ENCODE results near the gene LITAFD.
"Not testable (repeated sequence)": the region's sequence is repeated elsewhere in the genome, so short reads cannot be mapped to it uniquely, and the experiment has no call there.

The LITAFD gene

DNA sequence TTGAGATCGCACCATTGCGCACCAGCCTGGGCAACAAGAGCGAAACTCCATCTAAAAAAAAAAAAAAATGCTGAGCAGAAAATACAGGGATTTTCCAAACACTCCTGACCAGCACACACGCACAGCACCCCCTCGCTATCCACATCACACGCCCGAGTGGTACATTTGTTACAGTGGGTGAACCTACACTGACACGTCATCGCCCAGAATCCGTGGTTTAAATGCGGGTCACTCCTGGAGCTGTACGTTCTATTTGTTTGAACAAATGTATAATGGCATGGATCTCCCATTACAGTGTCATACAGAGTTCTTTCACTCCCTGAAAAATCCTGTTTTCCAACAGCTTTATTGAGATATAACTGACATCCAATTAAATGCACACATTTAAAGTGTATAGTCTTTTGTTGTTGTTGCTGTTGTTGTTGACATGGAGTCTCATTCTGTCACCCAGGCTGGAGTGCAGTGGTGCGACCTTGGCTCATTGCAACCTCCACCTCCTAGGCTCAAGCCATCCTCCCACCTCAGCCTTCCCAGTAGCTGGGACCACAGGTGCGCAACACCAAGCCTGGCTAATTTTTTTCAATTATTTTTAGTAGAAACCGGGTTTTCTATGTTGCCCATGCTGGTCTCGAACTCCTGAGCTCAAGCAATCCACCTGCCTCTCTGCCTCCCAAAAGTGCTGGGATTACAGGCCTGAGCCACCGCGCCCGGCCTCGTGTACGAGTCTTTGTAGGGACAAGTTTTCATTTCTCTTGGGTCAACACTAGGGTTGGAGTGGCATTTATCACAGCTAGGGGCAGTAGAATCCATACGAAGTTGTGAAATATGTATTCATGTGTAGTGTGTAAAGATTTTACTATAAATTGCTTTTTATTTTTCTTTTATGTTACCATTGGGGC is 8.9 kb upstream of the LITAFD start:
- DNase-seq (ENCODE audit: low read depth in 2 of 2), result no peak

DNA sequence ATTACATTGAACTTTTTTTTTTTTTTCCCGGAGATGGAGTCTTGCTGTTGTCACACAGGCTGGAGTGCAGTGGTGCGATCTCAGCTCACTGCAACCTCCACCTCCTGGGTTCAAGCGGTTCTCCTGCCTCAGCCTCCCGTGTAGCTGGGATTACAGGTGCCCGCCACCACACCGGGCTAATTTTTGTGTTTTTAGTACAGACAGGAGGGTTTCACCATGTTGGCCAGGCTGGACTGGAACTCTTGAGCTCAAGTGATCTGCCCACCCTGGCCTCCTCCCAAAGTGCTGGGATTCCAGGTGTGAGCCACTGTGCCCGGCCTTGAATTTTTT is 8.3 kb upstream of the LITAFD start:
- not testable (repeated sequence) for DNase-seq (ENCODE audit: low read depth in 2 of 2)

DNA sequence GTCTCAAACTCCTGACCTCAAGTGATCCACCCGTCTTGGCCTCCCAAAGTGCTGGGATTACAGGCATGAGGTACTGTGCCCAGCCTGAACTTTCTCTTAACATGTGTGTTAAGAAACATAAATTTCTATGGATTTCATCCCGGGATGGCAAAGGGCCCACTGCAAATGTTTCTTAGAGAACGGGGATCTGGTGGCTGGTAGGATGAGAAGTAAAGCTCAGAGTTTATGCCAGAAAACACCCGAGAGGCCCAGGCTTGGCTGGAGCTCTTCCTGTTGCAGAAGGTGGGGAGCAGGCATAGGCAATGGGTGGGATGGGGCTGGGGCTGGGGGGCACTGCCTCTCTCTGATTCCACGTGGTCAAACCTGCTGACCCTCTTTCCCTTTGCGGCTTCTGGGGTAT is 7.8 kb upstream of the LITAFD start:
- no peak for DNase-seq (ENCODE audit: low read depth in 2 of 2)

DNA sequence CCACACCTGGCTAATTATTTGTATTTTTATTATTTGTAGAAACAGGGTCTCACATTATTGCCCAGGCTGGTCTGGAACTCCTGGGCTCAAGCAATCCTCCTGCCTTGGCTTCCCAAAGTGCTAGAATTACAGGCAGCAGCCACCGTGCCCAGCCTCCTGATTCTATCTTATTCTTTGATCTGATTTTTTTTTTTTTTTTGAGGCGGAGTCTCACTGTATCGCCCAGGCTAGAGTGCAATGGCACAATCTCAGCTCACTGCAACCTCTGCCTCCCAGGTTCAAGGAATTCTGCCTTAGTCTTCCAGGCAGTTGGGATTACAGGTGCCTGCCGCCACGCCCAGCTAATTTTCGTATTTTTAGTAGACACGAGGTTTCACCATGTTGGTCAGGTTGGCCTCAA is 6.8 kb upstream of the LITAFD start:
- not testable (repeated sequence) for DNase-seq (ENCODE audit: low read depth in 2 of 2)

DNA sequence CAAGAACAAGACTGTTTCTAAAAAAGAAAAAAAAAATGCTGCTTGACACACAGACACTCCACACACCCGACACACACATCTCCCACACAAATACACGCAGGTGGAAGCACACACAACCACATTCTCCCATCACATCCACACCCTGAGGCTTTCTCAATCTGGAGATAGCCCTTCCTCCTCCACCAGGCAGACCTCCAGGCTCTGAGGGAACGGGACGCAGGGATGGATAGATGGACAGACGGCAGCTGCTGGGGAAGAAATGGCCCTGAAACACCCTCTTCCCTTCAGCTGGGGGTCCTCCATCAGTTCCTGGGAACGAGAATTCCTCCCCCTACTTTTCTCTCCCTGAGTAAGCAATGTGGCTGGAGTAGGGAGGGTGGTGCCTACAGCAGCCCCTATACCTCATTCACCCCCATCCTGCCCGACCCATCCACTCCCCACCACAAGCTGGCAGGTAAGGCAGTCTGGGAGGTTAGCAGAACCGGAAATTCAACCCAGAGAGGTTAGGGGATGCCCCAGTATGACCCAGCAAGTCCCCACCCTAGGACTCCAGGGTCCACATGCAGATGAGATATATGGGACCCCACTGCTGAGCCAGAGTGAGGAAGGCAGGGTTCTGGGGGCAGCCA is 4.1 kb upstream of the LITAFD start:
- no peak for DNase-seq (ENCODE audit: low read depth in 2 of 2)

DNA sequence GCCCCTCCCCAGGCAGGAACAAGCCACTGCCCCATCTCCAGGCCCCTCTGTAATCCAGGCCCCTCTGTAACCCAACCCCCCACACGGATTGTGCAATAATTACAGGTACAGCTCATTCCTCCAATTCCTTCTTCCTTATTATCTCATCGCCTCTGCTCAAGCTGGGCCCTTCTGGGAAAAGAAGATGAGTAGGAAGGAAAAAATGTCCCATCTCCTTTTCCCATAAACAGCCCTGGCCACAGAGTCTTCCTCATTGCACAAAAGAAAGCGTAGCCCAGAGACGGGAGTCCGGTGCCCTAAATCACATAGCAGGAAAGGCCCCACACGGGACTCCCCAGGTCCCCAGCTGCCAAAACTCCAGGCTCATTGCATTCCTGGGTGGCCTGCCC is 3.6 kb upstream of the LITAFD start:
- no peak for DNase-seq (ENCODE audit: low read depth in 2 of 2)

DNA sequence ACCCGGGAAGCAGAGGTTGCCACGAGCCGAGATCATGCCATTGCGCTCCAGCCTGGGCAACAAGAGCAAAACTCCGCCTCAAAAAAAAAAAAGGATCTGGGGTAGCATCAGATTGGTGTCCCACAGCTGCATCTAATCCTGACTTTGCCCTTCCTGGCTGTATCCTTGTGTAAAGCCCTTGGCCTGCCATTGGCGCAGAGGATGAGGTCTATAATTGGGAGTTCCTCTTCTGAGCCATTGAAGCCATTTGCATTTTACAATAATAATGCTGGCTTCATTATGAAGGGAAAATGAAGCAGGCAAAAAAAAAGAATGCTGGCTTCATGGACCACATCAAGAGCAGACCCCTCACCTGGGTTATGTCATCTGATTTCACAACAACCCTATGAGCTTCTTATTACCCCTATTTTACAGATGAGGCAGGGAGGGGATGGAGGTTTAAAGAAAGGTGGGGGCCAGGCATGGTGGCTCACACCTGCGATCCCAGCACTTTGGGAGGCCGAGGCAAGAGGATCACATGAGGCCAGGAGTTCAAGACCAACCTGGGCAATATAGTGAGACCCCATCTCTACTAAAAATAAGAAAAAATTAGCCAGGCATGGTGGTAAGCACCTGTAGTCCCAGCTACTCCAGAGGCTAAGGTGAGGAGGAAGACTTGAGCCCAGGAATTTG is 1.2 kb upstream of the LITAFD start:
- no peak for DNase-seq (ENCODE audit: low read depth in 2 of 2)

DNA sequence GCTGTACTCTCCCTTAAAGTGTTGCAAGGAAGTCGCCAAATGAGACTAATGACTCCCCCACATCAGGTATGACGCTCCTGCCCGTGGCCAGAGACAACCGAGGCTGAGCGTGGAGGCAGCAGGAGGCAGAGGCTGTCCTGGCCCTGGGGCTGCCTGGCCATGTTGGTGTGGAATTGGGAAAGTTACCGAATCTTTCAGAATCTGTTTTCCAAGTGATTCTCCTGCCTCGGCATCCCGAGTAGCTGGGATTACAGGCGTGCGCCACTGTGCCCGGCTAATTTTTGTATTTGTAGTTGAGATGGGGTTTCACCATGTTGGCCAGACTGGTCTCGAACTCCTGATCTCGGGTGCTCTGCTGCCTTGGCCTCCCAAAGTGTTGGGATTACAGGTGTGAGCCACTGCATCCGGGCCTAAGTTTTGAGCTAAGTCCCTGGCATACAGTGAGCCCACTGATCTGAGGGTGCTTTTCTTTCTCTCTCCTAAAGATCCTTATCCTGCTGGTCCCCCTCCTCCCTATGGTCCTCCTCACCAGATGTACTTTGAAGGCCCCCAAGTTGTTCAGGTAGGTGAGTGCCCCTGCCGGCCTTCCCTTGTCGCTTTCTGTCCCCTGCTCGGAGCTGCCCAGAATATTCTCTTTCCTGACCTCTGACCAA is 700 bp downstream of the LITAFD start:
- no peak for DNase-seq (ENCODE audit: low read depth in 2 of 2)

DNA sequence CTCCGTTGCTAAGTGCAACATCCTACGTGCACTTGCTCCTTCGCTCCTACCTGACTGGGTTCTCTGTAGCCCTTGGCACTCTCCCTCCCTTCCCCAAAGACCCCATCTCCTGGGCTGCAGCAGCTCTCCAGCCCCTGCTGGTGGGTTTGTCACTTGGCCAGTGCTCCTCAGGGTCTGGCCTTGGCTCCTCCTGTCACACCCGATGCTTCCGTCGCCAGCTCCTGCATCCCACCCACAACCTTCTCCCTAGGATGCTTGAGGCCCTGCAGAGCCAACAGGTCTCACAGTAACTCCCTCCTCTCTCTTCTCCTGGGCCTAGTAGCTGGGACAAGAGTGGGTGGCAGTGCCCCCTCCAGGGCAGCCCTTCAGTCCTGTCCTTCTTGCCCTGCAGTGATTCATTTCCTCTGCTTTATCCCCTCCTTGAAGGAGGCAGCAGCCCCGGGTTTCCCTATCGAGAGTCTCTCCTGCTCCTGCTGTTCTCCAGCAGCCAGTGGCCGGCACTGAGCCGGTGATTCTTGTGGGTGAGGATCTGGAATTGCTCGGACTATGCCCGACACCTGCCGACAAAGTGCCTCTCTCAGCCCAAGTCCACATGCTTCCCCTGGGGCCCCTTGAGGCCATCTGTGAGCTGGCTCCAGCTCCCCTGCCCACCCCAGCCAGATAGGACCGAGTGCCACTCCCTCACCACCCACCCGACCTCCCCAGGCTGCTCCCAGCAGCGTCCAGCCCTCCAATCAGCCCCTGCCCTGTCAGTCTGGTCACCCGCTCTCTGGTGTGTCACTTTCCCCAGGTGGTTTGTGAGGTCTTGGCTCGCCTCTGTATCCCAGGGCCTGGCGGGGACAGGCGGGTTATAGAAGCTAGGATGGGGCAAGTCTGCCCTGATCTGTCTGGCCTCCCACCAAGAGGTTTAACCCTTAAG is 3.8 kb downstream of the LITAFD start:
- no peak for DNase-seq (ENCODE audit: low read depth in 2 of 2)

DNA sequence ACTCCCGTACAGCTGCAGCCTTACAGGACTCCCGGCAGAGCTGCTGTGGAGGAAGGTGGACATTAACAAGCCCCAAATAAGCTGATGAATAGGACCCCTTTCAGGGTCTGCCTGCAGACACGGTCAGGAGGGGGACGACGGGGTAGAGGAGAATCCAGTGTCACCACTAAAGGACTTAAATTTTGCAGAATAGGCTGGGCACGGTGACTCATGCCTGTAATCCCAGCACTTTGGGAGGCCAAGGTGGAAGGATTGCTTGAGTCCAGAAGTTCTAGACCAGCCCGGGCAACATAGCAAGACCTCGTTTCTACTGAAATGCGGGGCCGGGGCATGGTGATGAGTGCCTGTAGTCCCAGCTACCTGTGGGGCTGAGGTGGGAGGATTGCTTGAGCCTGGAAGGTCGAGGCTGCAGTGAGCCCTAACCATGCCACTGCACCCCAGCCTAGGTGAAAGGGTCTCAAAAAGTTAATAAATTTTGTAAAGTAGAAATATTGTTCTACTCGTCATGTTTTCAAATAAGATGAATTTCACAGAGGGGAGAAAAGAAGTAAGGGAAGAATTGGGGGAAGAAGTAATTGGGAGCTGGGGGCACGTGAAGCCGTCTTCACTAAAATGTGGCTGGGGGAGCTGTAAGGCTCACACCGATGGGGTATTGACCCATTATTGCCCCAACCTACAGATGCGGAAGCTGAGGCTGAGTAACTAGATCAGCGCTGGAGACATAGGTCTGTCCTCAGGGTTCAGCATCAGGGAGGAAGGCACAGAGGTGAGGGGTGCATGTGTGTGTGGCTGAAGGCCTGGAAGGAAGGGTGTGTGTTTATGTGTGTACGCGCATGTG is 4.7 kb downstream of the LITAFD start:
- no peak for DNase-seq (ENCODE audit: low read depth in 2 of 2)

DNA sequence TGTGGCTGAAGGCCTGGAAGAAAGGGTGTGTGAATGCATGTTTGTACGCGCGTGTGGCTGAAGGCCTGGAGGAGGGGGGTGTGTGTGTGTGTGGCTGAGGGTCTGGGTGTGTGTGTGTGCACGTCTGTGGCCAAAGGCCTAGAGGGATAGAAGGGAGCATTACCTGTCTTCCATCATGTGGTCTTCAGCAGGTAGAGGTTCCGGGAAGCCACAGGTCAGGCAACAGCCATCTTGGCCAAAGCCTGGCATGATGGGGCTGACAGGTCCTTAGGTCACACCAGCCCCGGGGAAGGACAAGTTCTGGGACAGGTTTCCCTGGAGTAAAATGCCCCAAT is 5.2 kb downstream of the LITAFD start:
- no peak for DNase-seq (ENCODE audit: low read depth in 2 of 2)

DNA sequence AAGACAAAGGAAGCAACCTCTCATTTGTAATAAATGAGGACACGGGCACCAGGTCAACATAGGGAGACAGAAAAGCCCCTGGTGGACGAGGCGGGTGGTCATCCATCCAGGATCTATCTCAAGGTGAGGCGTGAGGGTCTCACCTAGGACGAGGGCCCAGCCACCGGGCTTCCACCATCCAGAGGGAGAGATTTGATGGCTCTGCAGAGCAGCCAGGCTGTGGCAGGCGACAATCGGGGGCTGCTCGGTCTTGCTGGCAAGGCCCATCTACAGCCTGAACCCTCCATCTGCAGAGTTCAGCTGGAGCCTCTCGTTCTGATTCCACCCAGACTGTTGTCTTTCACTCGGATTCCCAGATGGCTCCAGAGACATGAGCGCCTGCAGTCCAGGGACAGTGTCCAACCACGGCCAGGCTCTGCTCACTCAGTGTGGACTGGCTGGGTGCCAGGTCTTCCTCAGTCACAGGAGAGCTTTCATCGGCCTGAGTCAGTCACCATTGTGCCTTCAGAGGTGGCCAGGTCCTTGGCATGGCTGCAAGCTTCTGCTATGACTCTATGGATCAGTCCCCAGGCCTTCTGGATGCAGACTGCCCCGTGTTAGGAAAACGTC is 5.9 kb downstream of the LITAFD start:
- DNase-seq (ENCODE audit: low read depth in 2 of 2), result no peak

DNA sequence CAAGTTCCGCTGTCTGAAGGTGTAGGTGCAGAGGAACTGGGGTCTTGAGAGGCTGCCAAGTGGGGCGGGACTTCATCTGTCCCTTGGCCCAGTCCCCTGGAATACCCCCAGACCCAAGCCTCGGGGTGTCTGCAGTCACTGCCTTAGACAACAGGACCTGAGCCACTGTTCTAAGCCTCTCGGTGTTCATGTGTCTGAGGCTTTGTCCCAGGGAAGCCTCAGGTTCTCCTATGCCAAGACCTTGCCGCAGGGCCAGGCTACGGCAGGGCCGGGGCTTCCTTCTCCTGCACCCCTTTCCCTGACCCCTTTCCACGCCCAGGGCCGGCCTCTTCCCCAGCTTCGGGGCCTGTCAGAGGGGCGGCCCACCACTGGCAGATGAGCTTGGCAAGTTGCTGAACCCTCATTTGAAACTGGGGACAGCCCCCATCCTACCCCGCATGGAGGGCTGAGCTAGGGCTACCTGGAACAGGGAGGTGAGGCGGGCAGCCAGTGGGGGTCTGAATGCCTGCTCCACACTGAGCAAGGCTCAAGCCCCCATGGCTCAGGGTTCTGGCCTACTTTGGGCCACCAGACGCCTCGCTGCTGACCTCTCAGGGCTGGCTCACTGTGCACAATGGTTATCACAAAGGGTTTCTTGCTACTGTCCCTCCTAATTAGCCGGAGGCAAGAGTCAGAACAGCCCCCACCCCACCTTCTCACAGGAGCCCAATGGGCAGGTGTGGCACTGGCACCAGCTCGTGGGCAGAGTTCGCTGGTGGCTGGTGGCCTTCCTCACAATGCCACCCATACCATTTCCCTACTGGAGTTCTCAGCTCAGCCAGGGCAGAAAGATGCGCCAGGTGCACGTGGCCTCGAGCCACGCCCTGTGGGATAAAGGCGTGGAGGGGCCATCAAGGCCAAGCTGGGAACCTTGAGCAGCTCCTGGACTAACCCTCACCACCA is 7.1 kb downstream of the LITAFD start:
- DNase-seq (ENCODE audit: low read depth in 2 of 2), result no peak

DNA sequence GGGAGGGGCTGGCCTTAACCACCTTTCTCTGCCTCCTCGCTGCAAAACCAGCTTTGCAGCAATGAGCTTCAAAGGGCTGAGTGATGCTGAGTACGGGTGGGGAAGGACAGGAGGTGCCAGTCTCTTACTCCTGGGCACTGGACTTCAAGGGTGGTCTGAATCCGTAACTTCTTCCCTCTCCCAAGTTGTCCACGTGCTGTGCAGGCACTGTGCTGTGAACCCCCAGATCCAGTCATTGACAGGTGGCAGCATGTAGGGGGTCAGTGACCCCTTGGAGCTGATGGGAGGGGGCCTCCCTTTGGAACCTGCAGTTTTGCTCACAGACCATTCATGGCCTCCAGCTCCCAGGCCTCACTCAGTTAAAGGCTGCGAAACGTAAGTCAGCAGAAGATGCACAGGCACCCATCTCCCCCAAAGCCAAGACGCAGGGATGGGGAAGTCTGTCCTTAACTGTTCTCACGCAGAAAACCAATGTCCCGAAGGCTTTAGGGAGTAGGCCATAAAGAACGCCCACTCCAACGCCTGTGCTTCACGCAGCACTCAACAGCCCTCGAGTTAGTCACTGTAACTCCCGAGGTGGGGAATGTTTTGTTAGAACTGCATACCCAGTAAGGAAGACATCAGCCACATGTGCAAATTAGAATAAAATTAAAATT is 7.9 kb downstream of the LITAFD start:
- DNase-seq (ENCODE audit: low read depth in 2 of 2), result no peak

DNA sequence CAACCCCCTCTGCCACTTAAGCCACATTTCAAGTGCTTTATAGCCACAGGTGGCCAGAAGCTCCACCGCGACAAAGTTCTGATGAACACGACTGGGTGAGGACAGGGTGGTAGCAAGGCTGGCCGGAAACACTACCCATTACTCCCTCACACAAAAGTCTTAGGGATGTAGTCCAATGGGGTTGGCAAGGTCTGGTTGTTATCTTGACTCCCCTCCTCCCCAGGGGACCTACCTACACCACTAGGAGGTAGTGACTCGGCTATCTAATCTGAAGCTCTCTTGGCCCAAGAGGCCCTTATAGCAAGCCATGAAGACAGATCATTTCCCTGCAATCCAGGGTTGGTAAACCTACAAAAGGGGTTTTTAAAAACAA is 8.4 kb downstream of the LITAFD start:
- DNase-seq (ENCODE audit: low read depth in 2 of 2), result no peak

DNA sequence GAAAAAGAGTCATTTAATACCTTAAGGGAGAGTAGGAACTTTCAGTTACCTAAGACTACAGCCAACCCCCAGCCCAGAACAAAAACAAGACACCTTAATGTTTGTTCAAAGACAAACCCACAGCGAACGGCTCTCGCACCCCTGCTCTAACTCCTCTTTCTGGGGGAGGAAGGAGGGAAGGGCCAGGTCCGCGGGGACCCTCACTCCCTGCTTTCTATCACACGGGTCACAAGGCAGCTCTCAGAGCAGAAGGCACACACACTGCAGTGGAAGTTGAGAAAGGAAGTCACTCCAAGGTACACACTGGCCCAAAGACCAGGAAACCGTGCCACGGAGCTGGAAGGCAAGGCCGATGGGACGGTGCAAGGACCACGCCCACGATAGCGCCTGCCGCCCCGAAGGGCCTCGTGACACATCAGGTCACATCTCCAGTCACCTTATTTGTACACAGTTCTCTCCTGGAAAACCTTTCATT is 10.0 kb downstream of the LITAFD start:
- no peak for DNase-seq (ENCODE audit: low read depth in 2 of 2)

DNA sequence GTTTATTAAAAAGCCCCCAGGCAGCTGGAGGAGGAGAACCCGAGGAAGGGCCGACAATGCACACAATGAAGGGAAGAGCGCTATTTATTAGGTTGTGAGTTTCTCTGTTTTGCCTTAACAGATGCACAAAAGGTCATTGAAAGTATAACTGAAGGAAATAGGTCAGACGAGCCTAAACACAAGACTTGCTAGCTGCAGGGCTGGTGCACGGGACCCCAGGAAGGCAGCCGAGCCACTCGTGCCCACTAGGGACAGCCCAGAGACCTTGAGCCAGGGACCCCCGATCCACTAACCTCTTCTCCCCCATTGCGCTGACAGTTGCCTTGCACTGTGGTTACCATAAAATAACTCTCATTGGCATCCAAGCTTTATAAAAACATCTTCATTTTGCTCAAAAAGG is 11.3 kb downstream of the LITAFD start:
- no peak for DNase-seq (ENCODE audit: low read depth in 2 of 2)

DNA sequence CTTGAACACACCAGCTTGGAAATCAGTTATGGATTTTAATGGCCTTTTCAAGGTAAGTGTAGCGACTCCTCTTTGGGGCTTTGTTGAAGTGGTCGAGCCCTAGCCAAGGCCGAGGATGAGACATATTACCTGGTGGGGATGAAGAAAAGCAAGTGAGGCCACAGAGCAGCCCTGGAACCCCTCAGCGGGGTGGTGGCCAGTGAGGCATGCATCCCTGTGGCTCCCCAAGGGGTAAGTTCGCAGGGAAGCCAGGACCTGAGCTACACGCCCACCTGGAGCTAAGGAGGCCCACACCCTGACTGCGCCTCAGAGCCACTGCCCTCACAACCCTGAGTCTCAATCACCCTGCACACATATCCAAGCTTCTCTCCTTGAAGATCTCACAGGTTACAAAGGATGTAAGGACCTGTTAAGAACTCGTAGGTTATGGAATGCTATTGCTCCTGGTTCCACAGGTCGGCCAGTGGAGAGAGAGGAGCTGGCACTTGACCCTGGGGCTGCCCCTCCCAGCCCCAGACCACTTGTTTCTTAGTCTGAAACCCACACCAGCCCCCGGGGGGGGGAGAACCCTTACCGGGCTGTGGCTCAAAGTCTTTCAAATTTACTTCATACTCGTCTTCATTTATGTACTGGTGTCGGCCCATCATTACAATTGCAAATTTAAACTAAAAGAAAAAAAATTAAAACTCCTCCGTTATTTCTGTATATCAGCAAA is 12.0 kb downstream of the LITAFD start:
- DNase-seq (ENCODE audit: low read depth in 2 of 2), result no peak

All from stimulated activated CD8-positive, alpha-beta memory T cell treated with anti-CD3 and anti-CD28 coated beads, Interleukin-2, amount 100 ng/mL, for 48 hours (primary cell).